ENCODE results near the gene CACNA1B. TPM values are rescaled to one million over a fixed set of nuclear protein-coding genes. Genes with fewer than 3 reads are reported as not detected.

CACNA1B gene
- total and polyA plus RNA-seq, 2 of the 4 experiments (the other 2 are of a cell fraction), result 0.02 TPM; not detected in 1

- H3K9me3 ChIP-seq (ENCODE audit: control insufficient read depth, insufficient read depth, low read length), result peaks cover 45% of the 10 kb centered on the region
- H3K9me1 ChIP-seq (ENCODE audit: insufficient read depth, low read length), result no peaks in the 10 kb centered on the region
- H4K5ac ChIP-seq (ENCODE audit: low read depth, low read length), result no peak overlapping the region
- H3K4ac ChIP-seq (ENCODE audit: low read depth, low read length), result no peak overlapping the region
- no peak overlapping the region for H2AFZ ChIP-seq (replicated peaks; ENCODE audit: low read length, poor library complexity)
- H2BK120ac ChIP-seq (ENCODE audit: low read depth, low read length), result no peak overlapping the region
- in situ Hi-C loops (cut with MboI; ENCODE audit: low sequenced_read_pairs), result no loop called here
- H3K56ac ChIP-seq (ENCODE audit: extremely low read depth, insufficient read depth, low read length), result no peak overlapping the region
- BruUV-seq (replicated peaks), result no TSS peak
- dilution Hi-C loops (cut with HindIII; ENCODE audit: low sequenced_read_pairs, unreplicated experiment), result no loop called here
- no peaks in the 10 kb centered on the region for H3K27me3 ChIP-seq (ENCODE audit: control insufficient read depth, insufficient read depth, low read length)
- ChIA-PET CTCF (no interaction called here), POLR2A (ENCODE audit: unreplicated experiment) (no interaction called here)
- H3K14ac ChIP-seq (replicated peaks; ENCODE audit: low read depth, low read length), result no peak overlapping the region
- H3K23ac ChIP-seq (ENCODE audit: low read depth, low read length), result no peak overlapping the region
- H3K4me1 ChIP-seq (ENCODE audit: control insufficient read depth, insufficient read depth, low read length), result no peaks in the 10 kb centered on the region
- H2BK5ac ChIP-seq (ENCODE audit: low read depth, low read length, poor library complexity, severe bottlenecking), result no peak overlapping the region
- no peaks in the 10 kb centered on the region for H3K79me1 ChIP-seq (ENCODE audit: low read depth in 1 of 2, low read length in 2 of 2)
- no peak overlapping the region for H3K4me3 ChIP-seq (ENCODE audit: insufficient read depth, low read depth, low read length)
- H4K8ac ChIP-seq (ENCODE audit: low read depth in 2 of 2, low read length in 2 of 2), result no peak overlapping the region
- no peak for TF ChIP-seq CHD1 (IDR thresholded peaks at IDR 0.05; ENCODE audit: low read depth, low read length)
- TF ChIP-seq RCOR1 (IDR thresholded peaks at IDR 0.05; ENCODE audit: insufficient replicate concordance, low read length), result no peak
- no peak for TF ChIP-seq CEBPB (IDR thresholded peaks at IDR 0.05; ENCODE audit: low read depth, low read length)
- TF ChIP-seq RAD21 (IDR thresholded peaks at IDR 0.05; ENCODE audit: low read length), result no peak
- no peak for TF ChIP-seq BHLHE40 (IDR thresholded peaks at IDR 0.05; ENCODE audit: low read depth, low read length)
- TF ChIP-seq NFE2L2 (IDR thresholded peaks at IDR 0.05; ENCODE audit: low read depth, low read length), result no peak
- TF ChIP-seq FOS (IDR thresholded peaks at IDR 0.05; ENCODE audit: low read depth, low read length), result no peak
- no peak for TF ChIP-seq MAZ (IDR thresholded peaks at IDR 0.05; ENCODE audit: borderline replicate concordance, low read depth, low read length)
- no peak for TF ChIP-seq ELK1 (IDR thresholded peaks at IDR 0.05; ENCODE audit: borderline replicate concordance, low read depth, low read length)
- no peak for TF ChIP-seq POLR2A (IDR thresholded peaks at IDR 0.05; ENCODE audit: low read depth, low read length)
- TF ChIP-seq MXI1 (IDR thresholded peaks at IDR 0.05; ENCODE audit: borderline replicate concordance, low read depth, low read length), result no peak
- H2AK9ac ChIP-seq (replicated peaks; ENCODE audit: low read depth, low read length, poor library complexity), result no peak overlapping the region
- no peaks in the 10 kb centered on the region for H4K20me1 ChIP-seq (ENCODE audit: insufficient read depth, low read length)
- H4K91ac ChIP-seq (ENCODE audit: insufficient read depth, low read depth, low read length), result no peak overlapping the region
- H3K4me2 ChIP-seq (ENCODE audit: low read depth, low read length), result no peak overlapping the region
- intact Hi-C loops (cut with micrococcal nuclease), result no loop called here
- no peak overlapping the region for H3K9ac ChIP-seq (ENCODE audit: low read depth, low read length)
- H3K27ac ChIP-seq (ENCODE audit: insufficient read depth, low read length), result no peak overlapping the region
- no peak overlapping the region for H2BK15ac ChIP-seq (ENCODE audit: low read depth, low read length)
- no peak for DNase-seq
- 0% methylated on average over 1 of the region's 10 CpGs; no CpG with 5 or more reads in 1 of the 2 experiments for WGBS, 2 experiments (ENCODE audit: extremely low coverage in 2 of 2, insufficient read length in 1 of 2)
- no peak overlapping the region for H2BK20ac ChIP-seq (ENCODE audit: low read depth, low read length)
- no peak overlapping the region for H3K18ac ChIP-seq (ENCODE audit: low read depth, low read length)
- H2AK5ac ChIP-seq (ENCODE audit: low read depth, low read length), result no peak overlapping the region
- no peak for ATAC-seq (ENCODE audit: low read depth)
- H3K36me3 ChIP-seq (ENCODE audit: control insufficient read depth, insufficient read depth, low read length), result no peaks in the 10 kb centered on the region
Measured at GRCh38 chr9:137968235-137968634, 90.7 kb downstream of the CACNA1B start.

Data from IMR-90 (cell line).